Activated naive CD4-positive, alpha-beta T cell treated with anti-CD3 and anti-CD28 coated beads, Interleukin-2, amount 50 U/mL, for 72 hours (primary cell): ENCODE data around the gene MYOZ1. TPM values are rescaled to one million over a fixed set of nuclear protein-coding genes. Genes with fewer than 3 reads are reported as not detected.

Source experiments
- ATAC-seq, 2 donors: fragments of 150-1000 bp; cut with Tn5 transposase; 2 replicates each; pipeline ENCODE4 v1.10.0; 2021; ENCODE audit warnings: mild to moderate bottlenecking in 2 of 2, moderate library complexity in 2 of 2
- DNase-seq, 2 donors: peaks; one replicate each; pipeline ENCODE4 v3.0.0; 2021 to 2022; ENCODE audit warnings: low spot score in 2 of 2
- H3K27ac Mint-ChIP-seq, 2 donors: one replicate each; pipeline ENCODE4 v1.8.0; 2022; ENCODE audit warnings: mild to moderate bottlenecking in 2 of 2, mixed read lengths in 2 of 2
- H3K36me3 Mint-ChIP-seq, 2 donors: one replicate each; pipeline ENCODE4 v1.8.0; 2022; ENCODE audit warnings: mixed read lengths in 2 of 2
- H3K9me3 Mint-ChIP-seq, 2 donors: one replicate each; pipeline ENCODE4 v1.8.0; 2022; ENCODE audit warnings: mixed read lengths in 2 of 2
- total RNA-seq, 2 donors: library from RNA; stranded (reverse); gene quantifications; one replicate each; pipeline ENCODE4 v1.2.3, GENCODE V29; 2022

The MYOZ1 gene
- total RNA-seq, 2 donors from 2014 or later, result not detected

DNA sequence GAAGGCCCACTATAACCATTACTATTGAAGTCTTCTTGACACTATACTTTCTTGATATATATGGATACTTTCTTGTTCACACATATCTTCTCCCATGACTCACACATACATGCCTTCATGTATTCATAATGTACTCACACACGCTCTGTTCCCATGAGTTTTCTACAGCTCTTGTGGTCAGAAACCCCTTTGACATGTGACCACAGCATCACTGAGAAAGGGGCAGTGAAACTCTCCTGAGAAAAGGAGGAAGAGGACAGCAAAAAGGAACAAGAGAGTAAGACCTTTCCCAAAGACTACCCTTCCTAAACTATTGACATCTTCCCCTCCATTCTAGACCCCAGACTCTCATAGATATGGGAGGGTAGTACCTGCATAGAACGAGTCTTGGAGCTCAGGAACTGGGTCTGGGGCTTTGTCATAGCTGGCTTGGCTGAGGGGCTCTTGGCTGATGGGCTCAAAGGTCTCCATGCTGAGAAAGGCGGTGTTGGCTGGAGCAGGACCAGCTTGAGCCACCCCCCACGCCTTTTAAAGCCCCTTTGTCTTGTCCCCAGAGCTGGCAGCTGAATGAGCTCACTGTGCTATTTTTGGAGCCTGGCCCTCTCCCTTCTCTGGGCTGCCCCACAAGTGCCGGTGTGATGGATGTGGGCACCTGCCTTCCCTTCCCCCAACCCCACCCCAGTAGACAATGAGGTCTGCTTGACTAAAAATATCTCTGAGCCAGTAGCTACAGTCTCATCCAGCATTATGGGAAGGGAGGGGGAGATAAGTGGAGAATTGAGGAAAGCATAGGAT, 9.5 kb upstream of the MYOZ1 start:
- peak; percentile 43 to 83 for ATAC-seq
- no peak overlapping the region for H3K27ac Mint-ChIP-seq
- no peaks in the 10 kb centered on the region for H3K36me3 Mint-ChIP-seq
- DNase-seq, result no peak
- no peaks in the 10 kb centered on the region for H3K9me3 Mint-ChIP-seq

DNA sequence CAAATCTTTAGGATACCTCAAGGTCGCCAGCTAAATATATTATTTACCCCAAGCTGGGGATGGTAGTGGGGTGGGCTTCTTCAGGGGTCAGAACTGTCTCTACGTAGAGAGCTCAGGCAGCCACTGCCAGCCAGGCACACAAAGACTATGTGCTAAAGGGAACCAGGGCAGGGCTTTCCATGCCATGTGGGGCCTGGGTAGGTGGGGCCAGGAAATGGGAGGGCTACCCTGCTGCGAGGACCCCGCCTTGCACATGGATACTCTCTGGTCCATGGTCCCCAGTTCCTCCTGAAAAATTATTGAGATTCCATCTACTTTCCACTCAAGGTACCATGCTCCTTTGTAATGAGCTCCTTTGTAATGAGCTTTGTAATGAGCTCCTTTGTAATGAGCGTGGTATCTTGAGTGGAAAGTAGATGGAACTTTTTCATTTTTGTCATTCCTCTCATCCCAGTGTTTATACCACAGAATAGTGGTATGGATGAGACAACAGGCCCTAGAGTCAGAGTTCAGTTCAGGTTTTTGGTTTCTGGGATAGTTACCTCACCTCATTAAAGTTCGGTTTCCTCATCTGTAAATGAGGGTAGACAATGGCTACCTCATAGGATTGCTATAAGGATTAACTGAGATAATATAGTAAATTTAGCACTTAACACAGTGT, 8.7 kb upstream of the MYOZ1 start:
- H3K9me3 Mint-ChIP-seq, result no peaks in the 10 kb centered on the region
- no peaks in the 10 kb centered on the region for H3K36me3 Mint-ChIP-seq
- H3K27ac Mint-ChIP-seq, result no peak overlapping the region
- DNase-seq, result no peak
- ATAC-seq, result no peak

DNA sequence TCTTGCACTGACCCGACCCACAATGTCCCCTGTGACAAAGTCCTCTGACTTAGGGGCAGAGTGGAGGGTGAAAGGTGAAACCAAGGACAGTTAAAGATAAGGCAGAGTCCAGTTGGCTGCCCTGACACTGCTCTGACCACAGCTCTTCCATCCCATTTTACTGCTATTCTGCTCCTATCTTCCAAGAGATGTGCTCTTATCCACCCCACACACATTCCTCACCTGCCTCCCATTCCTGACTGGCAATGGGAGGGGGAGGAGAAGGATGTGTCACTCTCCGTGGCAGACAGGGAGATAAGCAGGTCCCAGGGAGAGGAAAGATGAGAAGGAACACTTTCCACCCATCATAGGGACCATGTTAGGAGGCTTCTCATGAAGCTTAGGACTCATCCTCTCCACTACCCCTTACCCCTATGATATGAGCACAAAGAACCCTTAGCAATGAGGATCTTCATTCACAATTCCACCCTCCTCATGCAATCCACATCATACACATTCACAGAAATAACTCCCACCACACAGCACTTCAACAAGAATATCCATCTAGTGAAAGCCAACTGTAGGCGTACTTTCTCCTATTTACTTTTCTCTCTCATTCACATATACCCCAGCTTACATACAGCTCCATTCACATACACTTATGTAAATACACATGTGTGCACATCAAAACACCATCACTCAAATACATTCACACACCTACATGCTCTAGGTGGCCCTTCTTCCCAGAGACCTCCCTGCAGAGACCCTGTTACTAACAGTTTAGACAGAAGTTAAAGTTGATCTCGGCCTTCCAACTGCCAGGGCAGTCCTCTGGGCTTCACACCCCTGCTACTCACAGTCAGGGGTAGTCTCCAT, 7.9 kb upstream of the MYOZ1 start:
- DNase-seq (no peak), ATAC-seq (no peak)
- Mint-ChIP-seq H3K27ac (no peak overlapping the region), H3K9me3 (no peaks in the 10 kb centered on the region), H3K36me3 (no peaks in the 10 kb centered on the region)

DNA sequence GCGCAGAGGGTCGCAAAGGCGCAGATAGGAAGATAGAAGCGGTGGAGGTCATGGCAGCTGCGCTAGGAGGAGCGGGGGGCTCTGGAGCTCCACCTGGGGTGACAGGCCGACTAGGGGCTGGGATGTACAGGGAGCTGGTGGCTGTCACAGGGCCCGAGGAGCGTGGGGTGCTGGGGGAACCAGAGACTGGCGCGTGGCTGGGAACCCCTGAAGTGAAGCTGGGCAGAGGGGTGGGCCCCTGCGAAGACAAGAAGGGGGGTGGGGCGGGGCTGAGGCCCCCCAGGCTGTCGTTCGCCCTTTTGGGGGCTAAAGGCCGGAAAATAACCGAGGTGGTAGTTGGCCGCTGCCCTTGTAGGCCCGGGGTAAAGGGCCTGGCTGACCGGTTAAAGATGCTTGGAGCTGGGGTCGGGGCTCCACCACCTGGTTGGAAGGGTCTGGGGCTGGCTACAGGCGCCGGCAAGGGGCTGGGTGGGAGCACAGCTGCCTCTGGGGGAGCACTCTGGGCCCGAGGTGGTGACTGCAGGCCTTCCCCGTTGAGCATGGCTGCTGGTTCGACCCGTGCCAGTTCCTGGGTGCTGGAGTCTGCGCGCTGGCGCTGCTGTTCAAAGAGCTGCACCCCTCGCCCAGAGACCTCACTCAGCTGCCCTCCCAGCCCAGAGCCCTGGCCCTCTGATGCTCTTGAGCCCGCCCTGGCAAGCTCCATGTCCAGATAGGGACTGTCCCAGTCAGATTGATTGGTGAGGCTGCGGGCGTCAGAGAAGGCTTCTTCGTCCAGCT, 6.8 kb upstream of the MYOZ1 start:
- no peaks in the 10 kb centered on the region for H3K36me3 Mint-ChIP-seq
- peak in 1 of 2 donors; percentile 13 for ATAC-seq
- no peak for DNase-seq
- H3K27ac Mint-ChIP-seq, result peak overlapping the region in 1 of 2 donors; percentile 44
- H3K9me3 Mint-ChIP-seq, result no peaks in the 10 kb centered on the region

DNA sequence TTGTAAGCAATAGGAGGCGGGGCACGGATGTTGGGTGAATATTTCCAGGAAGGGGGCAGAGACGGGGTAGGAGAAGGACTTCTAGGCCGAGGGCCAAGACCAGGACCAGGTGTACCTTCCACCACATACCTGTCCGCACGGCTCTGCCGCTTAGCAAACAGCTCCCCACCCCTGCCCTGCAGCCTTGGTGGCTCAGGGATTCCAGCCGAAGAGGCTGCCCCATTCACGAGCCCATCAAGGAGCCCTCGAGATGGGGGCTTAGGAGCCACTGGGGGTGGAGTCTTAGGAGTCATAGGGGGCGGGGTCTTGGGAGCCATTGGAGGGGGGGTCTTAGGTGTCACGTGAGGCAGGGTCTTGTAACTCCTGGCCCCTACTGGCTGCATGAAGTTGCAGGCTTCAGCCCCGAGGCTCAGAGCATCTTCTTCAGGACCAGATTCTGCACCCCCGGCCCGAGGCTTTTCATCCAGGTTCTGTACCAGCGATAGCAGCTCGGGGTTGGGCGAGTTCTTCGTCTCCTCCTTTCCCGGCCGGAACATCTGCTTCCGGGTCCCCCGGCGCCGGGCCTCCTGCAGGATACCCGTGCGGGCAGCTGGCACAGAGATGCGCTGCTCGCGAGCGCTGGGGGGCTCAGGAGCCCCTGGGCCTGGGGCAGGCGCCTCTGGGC, 6.1 kb upstream of the MYOZ1 start:
- Mint-ChIP-seq H3K36me3 (no peaks in the 10 kb centered on the region), H3K27ac (peak overlapping the region in 1 of 2 donors; percentile 44), H3K9me3 (no peaks in the 10 kb centered on the region)
- DNase-seq, result peak in 1 of 2 donors; percentile 36
- peak; percentile 16 to 38 for ATAC-seq

DNA sequence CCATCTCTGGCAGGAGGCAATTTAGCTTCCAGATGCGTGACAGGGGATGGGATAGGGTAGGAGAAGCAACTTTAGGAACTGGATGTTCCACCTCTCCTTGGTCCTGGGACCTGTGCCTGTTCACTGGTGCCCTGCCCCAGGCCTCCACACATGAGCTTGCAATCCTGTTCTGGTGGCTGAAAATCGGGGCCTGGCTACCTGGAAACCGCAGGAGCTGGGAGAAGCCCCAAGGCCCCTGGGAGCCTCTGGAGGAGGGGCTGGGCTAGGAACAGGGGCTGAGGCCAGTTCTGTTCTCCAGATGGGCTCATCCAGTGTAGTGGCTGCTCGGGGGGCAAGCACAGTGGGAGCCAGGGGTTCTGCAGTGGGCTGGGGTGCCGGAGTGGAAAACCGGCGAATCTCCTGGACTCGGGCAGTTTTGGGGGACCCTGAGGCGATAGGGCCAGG, 5.3 kb upstream of the MYOZ1 start:
- DNase-seq (no peak), ATAC-seq (no peak)
- H3K27ac Mint-ChIP-seq, result peak overlapping the region in 1 of 2 donors; percentile 44
- H3K9me3 Mint-ChIP-seq, result no peaks in the 10 kb centered on the region
- no peaks in the 10 kb centered on the region for H3K36me3 Mint-ChIP-seq

DNA sequence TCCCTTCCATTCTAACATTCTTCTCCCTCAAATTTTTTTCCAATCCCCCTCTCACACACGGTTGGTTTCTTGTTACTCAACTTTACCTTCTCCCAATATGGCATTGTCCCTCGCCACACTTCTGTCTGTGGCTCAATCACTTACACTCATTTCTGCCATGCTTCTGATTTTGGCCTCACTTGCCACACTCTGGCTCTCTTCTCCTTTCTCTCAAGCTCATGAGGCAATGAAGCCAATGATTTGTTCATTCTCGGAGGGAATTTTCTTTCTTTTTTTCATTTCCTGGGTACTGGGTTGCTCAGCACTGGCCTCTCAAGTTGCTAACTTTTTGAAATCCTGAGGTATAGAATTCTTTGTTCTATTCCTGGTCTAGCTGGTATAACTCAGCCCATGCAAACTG, 4.0 kb upstream of the MYOZ1 start:
- Mint-ChIP-seq H3K27ac (no peak overlapping the region), H3K9me3 (no peaks in the 10 kb centered on the region), H3K36me3 (no peaks in the 10 kb centered on the region)
- no peak for DNase-seq
- ATAC-seq, result no peak

DNA sequence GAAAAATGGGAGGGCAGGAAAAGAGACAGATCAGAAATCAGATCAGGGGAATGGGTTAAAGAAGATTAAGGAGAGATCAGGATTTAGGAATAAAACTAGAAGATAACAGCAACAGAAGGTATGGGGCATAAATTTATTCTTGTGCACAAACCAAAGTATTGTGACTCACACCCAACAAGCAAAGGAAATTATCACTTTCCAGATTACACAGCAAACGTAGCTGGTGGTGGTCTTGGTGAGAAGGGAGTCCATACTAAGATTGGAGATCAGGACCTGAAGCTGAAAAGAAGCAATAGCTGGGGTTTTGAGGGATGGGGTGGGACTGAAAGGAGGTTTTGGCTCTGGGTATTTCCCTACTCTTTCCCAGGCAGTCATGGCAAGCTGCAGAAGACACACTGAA, 3.5 kb upstream of the MYOZ1 start:
- no peaks in the 10 kb centered on the region for H3K36me3 Mint-ChIP-seq
- no peaks in the 10 kb centered on the region for H3K9me3 Mint-ChIP-seq
- ATAC-seq (peak; percentile 21 to 62), DNase-seq (no peak)
- H3K27ac Mint-ChIP-seq, result peak overlapping the region in 1 of 2 donors; percentile 41

DNA sequence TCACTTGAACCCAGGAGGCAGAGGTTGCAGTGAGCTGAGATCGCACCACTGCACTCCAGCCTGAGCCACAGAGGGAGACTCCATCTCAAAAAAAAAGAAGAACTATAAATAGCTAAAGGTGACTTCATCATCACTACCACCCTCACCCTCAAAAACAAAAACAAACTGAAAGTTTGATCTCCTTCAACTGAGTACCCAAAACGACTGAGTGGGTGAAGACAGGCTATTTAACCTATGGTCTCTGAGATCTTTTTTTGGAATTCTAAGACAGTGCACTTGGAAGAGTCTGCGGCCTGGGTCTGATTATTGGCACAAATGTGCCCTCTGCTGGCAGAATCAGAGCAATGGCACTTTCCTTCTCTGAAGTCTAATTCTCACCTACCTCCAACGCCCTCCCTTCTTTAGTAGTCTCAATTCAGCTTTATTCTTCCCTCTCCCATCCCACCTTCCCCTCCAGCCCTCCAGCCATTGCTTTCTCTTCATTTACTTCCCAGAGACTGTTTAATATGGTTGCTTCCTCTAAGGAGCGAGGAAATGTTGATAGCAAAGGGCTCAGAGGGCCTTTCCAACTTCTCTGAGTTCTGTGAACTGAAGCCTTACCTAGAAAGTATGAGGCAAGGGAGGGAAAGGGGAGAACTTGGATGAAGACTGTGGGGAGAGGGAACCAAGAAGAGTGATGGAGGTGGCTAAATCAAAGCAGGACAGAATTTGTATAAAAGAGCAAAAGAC, 2.9 kb upstream of the MYOZ1 start:
- Mint-ChIP-seq H3K36me3 (no peaks in the 10 kb centered on the region), H3K9me3 (no peaks in the 10 kb centered on the region), H3K27ac (peak overlapping the region in 1 of 2 donors; percentile 41)
- ATAC-seq, result peak; percentile 70 to 74
- peak in 1 of 2 donors; percentile 56 for DNase-seq

DNA sequence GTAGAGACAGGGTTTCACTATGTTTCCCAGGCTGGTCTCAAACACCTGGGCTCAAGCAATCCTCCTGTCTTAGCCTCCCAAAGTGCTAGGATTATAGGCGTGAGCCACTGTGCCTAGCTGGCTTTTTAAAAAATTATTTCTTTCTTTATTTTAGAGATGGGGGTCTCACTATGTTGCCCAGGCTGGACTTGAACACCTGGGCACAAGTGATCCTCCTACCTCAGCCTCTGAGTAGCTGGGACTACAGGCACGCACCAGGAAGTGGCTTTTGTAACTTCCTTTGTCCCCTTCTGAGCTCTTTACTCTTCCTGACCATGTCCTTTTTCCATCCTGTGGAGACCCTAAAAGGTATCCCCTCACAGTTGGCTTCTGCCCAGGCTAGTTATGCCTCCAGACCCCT, 2.1 kb upstream of the MYOZ1 start:
- peak overlapping the region in 1 of 2 donors; percentile 41 for H3K27ac Mint-ChIP-seq
- ATAC-seq (no peak), DNase-seq (no peak)
- no peaks in the 10 kb centered on the region for H3K9me3 Mint-ChIP-seq
- H3K36me3 Mint-ChIP-seq, result no peaks in the 10 kb centered on the region

DNA sequence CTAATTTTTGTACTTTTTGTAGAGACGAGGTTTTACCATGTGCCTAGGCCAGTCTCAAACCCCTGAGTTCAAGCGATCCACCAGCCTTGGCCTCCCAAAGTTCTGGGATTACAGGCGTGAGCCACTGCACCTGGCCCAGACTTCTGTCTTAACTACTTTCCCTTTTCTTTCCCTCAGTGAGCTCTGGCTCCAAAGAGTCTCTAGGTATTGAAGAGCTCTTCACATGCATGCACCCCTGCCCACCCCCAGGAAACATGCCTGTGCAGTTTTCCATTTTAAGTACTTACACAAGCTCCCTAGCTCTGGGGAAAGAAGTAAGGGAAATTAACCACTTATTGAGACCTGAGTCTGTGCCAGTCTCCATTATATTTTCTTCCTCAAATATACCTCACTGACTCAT, 2.0 kb downstream of the MYOZ1 start:
- no peak overlapping the region for H3K27ac Mint-ChIP-seq
- H3K9me3 Mint-ChIP-seq, result no peaks in the 10 kb centered on the region
- no peak for DNase-seq
- no peaks in the 10 kb centered on the region for H3K36me3 Mint-ChIP-seq
- no peak for ATAC-seq

DNA sequence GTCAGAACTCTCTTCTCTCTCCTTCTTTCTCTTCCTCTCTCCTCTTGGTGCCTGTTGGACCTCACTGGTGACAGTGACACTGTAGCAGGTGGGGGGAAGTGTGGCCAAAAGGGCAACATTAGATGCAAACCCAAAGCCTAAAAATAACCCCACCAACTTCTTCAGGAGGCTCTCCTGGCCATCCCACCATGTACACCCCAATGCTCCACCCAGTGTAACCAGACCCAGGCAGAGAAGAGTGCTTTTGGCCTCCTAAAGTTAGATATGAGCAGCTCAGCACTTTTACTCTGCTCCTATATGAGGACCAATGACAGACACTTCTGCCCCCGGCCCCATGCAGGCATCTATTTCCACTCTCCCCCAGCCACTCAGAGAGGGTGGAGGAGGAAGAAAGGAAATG, 5.5 kb downstream of the MYOZ1 start:
- no peak for ATAC-seq
- H3K27ac Mint-ChIP-seq, result no peak overlapping the region
- H3K36me3 Mint-ChIP-seq, result no peaks in the 10 kb centered on the region
- no peak for DNase-seq
- H3K9me3 Mint-ChIP-seq, result no peaks in the 10 kb centered on the region

DNA sequence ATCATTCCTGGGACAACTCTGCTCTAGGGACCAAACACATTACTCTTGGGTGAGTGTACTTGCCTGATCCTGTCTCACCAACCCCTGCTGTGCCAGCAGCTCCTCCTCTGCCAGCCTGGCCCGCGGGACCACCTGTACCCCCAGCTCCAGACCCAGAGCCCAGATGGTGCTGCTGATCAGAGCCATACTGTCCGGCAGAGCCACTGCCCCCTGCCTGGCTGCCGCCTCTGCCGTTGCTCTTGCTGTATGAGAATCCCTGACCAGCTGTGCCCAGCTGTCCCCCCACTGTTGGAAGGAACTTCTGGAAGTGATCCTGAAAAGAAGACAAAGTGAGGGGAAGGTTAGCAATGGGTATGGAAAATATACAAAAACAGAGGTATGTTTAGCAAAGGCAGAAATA, 6.9 kb downstream of the MYOZ1 start:
- Mint-ChIP-seq H3K27ac (no peak overlapping the region), H3K9me3 (no peaks in the 10 kb centered on the region), H3K36me3 (no peaks in the 10 kb centered on the region)
- DNase-seq (peak in 1 of 2 donors; percentile 35), ATAC-seq (no peak)

DNA sequence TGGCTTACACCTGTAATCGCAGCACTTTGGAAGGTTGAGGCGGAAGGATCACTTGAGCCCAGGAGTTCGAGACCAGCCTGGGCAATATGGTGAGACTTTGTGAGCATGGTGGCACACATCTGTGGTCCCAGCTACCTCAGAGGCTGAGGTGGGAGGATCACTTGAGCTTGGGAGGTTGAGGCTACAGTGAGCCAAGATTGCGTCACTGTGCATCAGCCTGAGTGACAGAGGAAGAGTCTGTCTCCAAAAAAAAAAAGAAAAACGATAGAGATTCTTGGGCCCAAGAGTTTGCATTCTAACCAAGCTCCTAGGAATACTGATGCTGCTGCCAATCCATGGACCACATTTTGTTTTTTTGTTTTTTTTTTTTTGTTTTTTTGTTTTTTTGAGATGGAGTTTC, 12.1 kb downstream of the MYOZ1 start:
- Mint-ChIP-seq H3K27ac (no peak overlapping the region), H3K36me3 (peaks cover 7 to 10% of the 10 kb centered on the region in 2 donors), H3K9me3 (no peaks in the 10 kb centered on the region)
- no peak for DNase-seq
- no peak for ATAC-seq

DNA sequence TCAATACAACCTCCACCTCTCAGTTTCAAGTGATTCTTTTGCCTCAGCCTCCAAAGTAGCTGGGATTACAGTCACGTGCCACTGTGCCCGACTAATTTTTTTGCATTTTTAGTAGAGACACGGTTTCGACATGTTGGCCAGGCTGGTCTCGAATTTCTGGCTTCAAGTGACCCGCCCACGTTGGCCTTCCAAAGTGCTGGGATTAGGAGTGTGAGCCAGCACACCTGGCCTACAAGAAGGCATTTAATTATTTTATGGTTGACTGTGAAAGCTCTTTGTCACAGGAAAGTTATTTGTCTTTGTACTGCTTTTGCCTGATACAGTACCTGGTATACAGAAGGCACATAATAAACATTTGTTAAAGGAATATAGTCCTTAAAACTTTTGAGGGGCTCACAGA, 12.9 kb downstream of the MYOZ1 start:
- ATAC-seq (no peak), DNase-seq (no peak)
- H3K9me3 Mint-ChIP-seq, result no peaks in the 10 kb centered on the region
- H3K27ac Mint-ChIP-seq, result no peak overlapping the region
- peaks cover 7 to 10% of the 10 kb centered on the region in 2 donors for H3K36me3 Mint-ChIP-seq
